WTC11 (cell line): ENCODE data around the gene MYBPHL. TPM values are rescaled to one million over a fixed set of nuclear protein-coding genes. Genes with fewer than 3 reads are reported as not detected.

Experiments
- ATAC-seq: fragments of 200-7000 bp; cut with Tn5 transposase; 2 replicates; pipeline ENCODE4 v1.10.0; 2021; ENCODE audit warnings: mild to moderate bottlenecking, moderate library complexity
- CTCF ChIA-PET: fragments of 300-600 bp; sonication (Branson Sonifier 250); formaldehyde crosslinking; loops from one replicate; lab custom pipeline; 2021; ENCODE audit warnings: antibody characterized with exemption; lab: Charles Lee
- POLR2A ChIA-PET: fragments of 350-600 bp; sonication (Branson Sonifier 250); formaldehyde crosslinking; loops from one replicate; lab custom pipeline; 2021; ENCODE audit warnings: antibody characterized with exemption; lab: Charles Lee
- DNase-seq: peaks from one replicate; pipeline ENCODE4 v3.0.0; 2021; ENCODE audit warnings: low spot score
- H3K27ac Mint-ChIP-seq: 2 replicates; pipeline ENCODE4 v1.8.0; 2021; ENCODE audit warnings: mixed read lengths
- H3K27me3 Mint-ChIP-seq: 2 replicates; pipeline ENCODE4 v1.8.0; 2021; ENCODE audit warnings: low read depth, mild to moderate bottlenecking, moderate library complexity, mixed read lengths
- H3K36me3 Mint-ChIP-seq: 2 replicates; pipeline ENCODE4 v1.8.0; 2021; ENCODE audit warnings: mixed read lengths
- H3K4me1 Mint-ChIP-seq: 2 replicates; pipeline ENCODE4 v1.8.0; 2022; ENCODE audit warnings: mixed read lengths
- H3K4me3 Mint-ChIP-seq: 2 replicates; pipeline ENCODE4 v1.8.0; 2021; ENCODE audit warnings: mild to moderate bottlenecking, moderate library complexity, mixed read lengths
- H3K9me3 Mint-ChIP-seq: 2 replicates; pipeline ENCODE4 v1.8.0; 2021; ENCODE audit warnings: mixed read lengths
- ESRRA ChIP-seq: sonication (generic); formaldehyde crosslinking; IDR thresholded peaks from 2 replicates; pipeline ENCODE4 v1.8.1; 2022; ENCODE audit warnings: mild to moderate bottlenecking, missing genetic modification reagents, borderline replicate concordance
- FOXK1 ChIP-seq: sonication (generic); formaldehyde crosslinking; IDR thresholded peaks from 2 replicates; pipeline ENCODE4 v1.8.0; 2022; ENCODE audit warnings: mild to moderate bottlenecking, moderate library complexity, missing genetic modification reagents
- JUN ChIP-seq: sonication (generic); formaldehyde crosslinking; IDR thresholded peaks from 2 replicates; pipeline ENCODE4 v1.8.0; 2023; ENCODE audit warnings: mild to moderate bottlenecking, missing genetic modification reagents
- NR1H2 ChIP-seq: sonication (generic); formaldehyde crosslinking; IDR thresholded peaks from 2 replicates; pipeline ENCODE4 v1.9.0; 2021; ENCODE audit warnings: mild to moderate bottlenecking, moderate library complexity, missing genetic modification reagents
- PRRX2 ChIP-seq: fragments of 250-450 bp; sonication (Bioruptor Pico); IDR thresholded peaks from 2 replicates; pipeline ENCODE4 v1.8.0; 2021; ENCODE audit warnings: mild to moderate bottlenecking
- RELA ChIP-seq: sonication (generic); formaldehyde crosslinking; IDR thresholded peaks from 2 replicates; pipeline ENCODE4 v1.8.1; 2022; ENCODE audit warnings: missing genetic modification reagents, mild to moderate bottlenecking, borderline replicate concordance
- SMAD3 ChIP-seq: sonication (generic); formaldehyde crosslinking; IDR thresholded peaks from 2 replicates; pipeline ENCODE4 v1.8.0; 2022; ENCODE audit warnings: missing genetic modification reagents, mild to moderate bottlenecking, borderline replicate concordance
- TCF7 ChIP-seq: sonication (generic); formaldehyde crosslinking; IDR thresholded peaks from 2 replicates; pipeline ENCODE4 v1.8.0; 2022; ENCODE audit warnings: mild to moderate bottlenecking, low read depth, missing genetic modification reagents, moderate library complexity
- TP53 ChIP-seq: sonication (generic); formaldehyde crosslinking; IDR thresholded peaks from 2 replicates; pipeline ENCODE4 v1.8.1; 2023; ENCODE audit warnings: mild to moderate bottlenecking, missing genetic modification reagents
- ZBTB21 ChIP-seq: sonication (generic); formaldehyde crosslinking; IDR thresholded peaks from 2 replicates; pipeline ENCODE4 v1.8.1; 2023; ENCODE audit warnings: mild to moderate bottlenecking, missing genetic modification reagents, borderline replicate concordance
- ZNF396 ChIP-seq: fragments of 250-450 bp; sonication (Bioruptor Pico); IDR thresholded peaks from 2 replicates; pipeline ENCODE4 v1.8.0; 2021; ENCODE audit warnings: mild to moderate bottlenecking, moderate library complexity, borderline replicate concordance
- total RNA-seq: library from RNA; stranded (reverse); gene quantifications from 3 replicates; pipeline ENCODE4 v1.2.3, GENCODE V29; 2021
- TF ChIP-seq, protein P1 (sequence below): sonication (generic); formaldehyde crosslinking; IDR thresholded peaks from 2 replicates; pipeline ENCODE4 v1.8.1; 2023; ENCODE audit warnings: mild to moderate bottlenecking, missing genetic modification reagents, moderate library complexity
- TF ChIP-seq, protein P2 (sequence below): sonication (generic); formaldehyde crosslinking; IDR thresholded peaks from 2 replicates; pipeline ENCODE4 v1.8.1; 2022; ENCODE audit warnings: low read depth, missing genetic modification reagents, borderline replicate concordance
- TF ChIP-seq, protein P3 (sequence below): sonication (generic); formaldehyde crosslinking; IDR thresholded peaks from 2 replicates; pipeline ENCODE4 v1.8.0; 2023; ENCODE audit warnings: missing genetic modification reagents
- TF ChIP-seq, protein P4 (sequence below): fragments of 250-450 bp; sonication (Bioruptor Pico); conservative IDR thresholded peaks from 2 replicates; pipeline ENCODE4 v1.9.0; 2021; ENCODE audit warnings: mild to moderate bottlenecking
- TF ChIP-seq, protein P5 (sequence below): sonication (generic); formaldehyde crosslinking; IDR thresholded peaks from 2 replicates; pipeline ENCODE4 v1.8.0; 2023; ENCODE audit warnings: mild to moderate bottlenecking, missing genetic modification reagents

The MYBPHL gene
- total RNA-seq, 1 experiment from 2014 or later: 1.2 TPM

DNA sequence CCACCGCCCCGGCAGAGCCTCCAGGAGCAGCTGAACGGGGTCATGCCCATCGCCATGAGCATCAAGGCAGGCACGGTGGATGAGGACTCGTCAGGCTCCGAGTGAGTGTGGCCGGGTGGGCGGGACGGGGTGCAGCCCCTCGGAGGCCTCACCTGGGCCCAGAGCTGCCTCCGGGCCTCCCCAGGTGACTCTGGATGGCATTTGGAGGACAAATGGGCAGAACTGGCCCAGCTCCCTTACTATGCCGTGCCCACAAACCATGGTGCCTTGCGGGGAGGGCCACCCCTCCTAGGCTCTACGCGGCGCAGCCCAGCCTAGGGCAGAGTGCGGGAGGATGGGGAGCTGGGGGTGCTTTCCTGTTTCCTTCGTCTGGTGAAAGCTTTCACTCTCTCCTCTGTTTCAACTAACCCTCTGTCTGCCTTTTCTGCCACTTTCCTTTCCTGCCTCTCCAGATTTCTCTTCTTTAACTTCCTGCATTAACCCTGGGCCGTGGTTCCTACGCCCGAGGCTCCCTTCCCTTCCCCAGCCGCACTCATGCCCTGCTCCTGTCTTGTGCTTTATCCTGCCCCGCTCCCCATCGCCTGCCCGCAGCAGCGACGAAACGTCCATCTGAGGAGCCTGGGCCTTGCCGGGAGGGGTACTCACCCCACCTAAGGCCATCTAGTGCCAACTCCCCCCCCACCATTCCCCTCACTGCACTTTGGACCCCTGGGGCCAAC lies 33.1 kb downstream of the MYBPHL start (continued):
- TF ChIP-seq ZNF396 (CRISPR knock-in tag) (no peak), FOXK1 (CRISPR knock-in tag) (no peak), ZBTB21 (CRISPR knock-in tag) (no peak), RELA (CRISPR knock-in tag) (no peak)
- TF ChIP-seq, protein P1, sequence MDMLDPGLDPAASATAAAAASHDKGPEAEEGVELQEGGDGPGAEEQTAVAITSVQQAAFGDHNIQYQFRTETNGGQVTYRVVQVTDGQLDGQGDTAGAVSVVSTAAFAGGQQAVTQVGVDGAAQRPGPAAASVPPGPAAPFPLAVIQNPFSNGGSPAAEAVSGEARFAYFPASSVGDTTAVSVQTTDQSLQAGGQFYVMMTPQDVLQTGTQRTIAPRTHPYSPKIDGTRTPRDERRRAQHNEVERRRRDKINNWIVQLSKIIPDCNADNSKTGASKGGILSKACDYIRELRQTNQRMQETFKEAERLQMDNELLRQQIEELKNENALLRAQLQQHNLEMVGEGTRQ: no peak
- TF ChIP-seq, protein P2, sequence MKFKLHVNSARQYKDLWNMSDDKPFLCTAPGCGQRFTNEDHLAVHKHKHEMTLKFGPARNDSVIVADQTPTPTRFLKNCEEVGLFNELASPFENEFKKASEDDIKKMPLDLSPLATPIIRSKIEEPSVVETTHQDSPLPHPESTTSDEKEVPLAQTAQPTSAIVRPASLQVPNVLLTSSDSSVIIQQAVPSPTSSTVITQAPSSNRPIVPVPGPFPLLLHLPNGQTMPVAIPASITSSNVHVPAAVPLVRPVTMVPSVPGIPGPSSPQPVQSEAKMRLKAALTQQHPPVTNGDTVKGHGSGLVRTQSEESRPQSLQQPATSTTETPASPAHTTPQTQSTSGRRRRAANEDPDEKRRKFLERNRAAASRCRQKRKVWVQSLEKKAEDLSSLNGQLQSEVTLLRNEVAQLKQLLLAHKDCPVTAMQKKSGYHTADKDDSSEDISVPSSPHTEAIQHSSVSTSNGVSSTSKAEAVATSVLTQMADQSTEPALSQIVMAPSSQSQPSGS (CRISPR knock-in tag): no peak
- TF ChIP-seq, protein P3, sequence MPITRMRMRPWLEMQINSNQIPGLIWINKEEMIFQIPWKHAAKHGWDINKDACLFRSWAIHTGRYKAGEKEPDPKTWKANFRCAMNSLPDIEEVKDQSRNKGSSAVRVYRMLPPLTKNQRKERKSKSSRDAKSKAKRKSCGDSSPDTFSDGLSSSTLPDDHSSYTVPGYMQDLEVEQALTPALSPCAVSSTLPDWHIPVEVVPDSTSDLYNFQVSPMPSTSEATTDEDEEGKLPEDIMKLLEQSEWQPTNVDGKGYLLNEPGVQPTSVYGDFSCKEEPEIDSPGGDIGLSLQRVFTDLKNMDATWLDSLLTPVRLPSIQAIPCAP: no peak
- TF ChIP-seq, all 79 proteins: peak for 0

DNA sequence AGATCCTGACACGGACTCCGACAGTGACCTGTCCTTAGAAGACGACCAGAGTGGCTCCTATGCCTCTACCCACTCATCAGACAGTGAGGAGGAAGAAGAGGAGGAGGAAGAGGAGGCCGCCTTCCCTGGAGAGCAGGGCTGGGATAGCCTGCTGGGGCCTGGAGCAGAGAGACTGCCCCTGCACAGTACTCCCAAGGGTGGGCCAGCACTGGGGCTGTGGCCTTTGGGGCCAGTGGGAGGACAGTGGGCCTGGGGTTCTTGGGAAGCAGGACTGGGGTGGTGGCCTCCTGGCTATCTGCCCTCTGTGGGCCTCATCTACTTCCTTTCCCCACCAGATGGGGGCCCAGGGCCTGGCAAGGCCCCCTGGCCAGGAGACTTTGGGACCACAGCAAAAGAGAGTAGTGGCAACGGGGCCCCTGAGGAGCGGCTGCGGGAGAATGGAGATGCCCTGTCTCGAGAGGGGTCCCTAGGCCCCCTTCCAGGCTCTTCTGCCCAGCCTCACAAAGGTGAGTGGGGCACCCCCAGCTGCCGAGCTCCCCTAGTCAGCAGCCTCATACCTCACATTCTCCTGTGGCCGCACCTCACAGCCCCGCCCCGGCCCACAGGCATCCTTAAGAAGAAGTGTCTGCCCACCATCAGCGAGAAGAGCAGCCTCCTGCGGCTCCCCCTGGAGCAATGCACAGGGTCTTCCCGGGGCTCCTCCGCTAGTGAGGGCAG lies 33.8 kb downstream of the MYBPHL start:
- POLR2A ChIA-PET: interaction anchor here (1.1 kb wide), 1 partner anchor 34 kb away, joined by 3 read pairs; no protein-coding TSS in a partner anchor
- CTCF ChIA-PET: interaction anchor here (0.9 to 1.9 kb wide), 3 partner anchors 9 to 260 kb away, joined by 3 to 6 read pairs (median 5); partner anchors contain the start of gene PSRC1
- Mint-ChIP-seq H3K4me3 (no peak overlapping the region), H3K9me3 (no peaks in the 10 kb centered on the region), H3K4me1 (peaks cover 26% of the 10 kb centered on the region), H3K36me3 (peaks cover 9% of the 10 kb centered on the region), H3K27ac (no peak overlapping the region), H3K27me3 (no peaks in the 10 kb centered on the region)
- TF ChIP-seq, protein P4, sequence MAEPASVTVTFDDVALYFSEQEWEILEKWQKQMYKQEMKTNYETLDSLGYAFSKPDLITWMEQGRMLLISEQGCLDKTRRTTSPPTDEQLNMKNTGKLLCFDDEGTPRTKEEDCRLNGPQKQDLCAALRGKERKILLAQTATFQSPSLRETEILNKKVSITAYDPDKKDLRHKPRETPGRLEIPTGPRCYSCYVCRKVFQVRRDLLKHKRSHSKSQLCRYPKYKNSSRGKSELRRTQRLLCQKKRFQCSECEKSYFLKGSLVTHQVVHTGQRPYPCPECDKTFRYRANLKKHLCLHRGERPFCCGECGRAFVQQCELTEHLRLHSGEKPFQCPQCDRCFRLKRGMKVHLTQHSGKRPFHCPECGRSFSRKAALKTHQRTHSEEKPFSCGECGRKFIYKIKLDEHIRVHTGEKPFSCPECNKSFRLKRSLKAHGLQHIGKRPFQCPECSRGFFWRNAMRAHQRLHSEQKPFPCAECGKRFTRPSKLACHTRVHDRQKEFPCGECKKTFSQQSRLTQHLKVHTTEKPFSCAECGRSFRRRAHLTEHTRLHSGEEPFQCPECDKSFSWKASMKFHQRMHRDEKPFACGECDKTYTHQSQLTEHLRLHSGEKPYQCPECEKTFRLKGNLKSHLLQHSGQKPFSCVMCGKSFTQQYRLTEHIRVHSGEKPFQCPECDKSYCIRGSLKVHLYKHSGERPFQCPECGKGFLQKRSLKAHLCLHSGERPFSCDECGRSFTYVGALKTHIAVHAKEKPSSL: no peak
- TF ChIP-seq NR1H2 (CRISPR knock-in tag): no peak
- TF ChIP-seq ESRRA (CRISPR knock-in tag): no peak
- TF ChIP-seq, protein P2 (CRISPR knock-in tag): no peak
- no peak for TF ChIP-seq TP53 (CRISPR knock-in tag)
- TF ChIP-seq FOXK1 (CRISPR knock-in tag): no peak
- TF ChIP-seq, protein P5, sequence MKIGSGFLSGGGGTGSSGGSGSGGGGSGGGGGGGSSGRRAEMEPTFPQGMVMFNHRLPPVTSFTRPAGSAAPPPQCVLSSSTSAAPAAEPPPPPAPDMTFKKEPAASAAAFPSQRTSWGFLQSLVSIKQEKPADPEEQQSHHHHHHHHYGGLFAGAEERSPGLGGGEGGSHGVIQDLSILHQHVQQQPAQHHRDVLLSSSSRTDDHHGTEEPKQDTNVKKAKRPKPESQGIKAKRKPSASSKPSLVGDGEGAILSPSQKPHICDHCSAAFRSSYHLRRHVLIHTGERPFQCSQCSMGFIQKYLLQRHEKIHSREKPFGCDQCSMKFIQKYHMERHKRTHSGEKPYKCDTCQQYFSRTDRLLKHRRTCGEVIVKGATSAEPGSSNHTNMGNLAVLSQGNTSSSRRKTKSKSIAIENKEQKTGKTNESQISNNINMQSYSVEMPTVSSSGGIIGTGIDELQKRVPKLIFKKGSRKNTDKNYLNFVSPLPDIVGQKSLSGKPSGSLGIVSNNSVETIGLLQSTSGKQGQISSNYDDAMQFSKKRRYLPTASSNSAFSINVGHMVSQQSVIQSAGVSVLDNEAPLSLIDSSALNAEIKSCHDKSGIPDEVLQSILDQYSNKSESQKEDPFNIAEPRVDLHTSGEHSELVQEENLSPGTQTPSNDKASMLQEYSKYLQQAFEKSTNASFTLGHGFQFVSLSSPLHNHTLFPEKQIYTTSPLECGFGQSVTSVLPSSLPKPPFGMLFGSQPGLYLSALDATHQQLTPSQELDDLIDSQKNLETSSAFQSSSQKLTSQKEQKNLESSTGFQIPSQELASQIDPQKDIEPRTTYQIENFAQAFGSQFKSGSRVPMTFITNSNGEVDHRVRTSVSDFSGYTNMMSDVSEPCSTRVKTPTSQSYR (CRISPR knock-in tag): no peak
- TF ChIP-seq JUN (CRISPR knock-in tag): no peak
- TF ChIP-seq, protein P1: no peak
- TF ChIP-seq PRRX2 (CRISPR knock-in tag): no peak
- no peak for TF ChIP-seq TCF7 (CRISPR knock-in tag)
- TF ChIP-seq SMAD3: no peak
- DNase-seq (no peak), ATAC-seq (no peak)
